PC-3 (cell line): Measurements from ENCODE around the gene COL4A1. TPM values are rescaled to one million over a fixed set of nuclear protein-coding genes. Genes with fewer than 3 reads are reported as not detected.
A peak's percentile ranks its signal among the peaks of the same experiment; 100 is the strongest.

Experiments used
- ATAC-seq: fragments of 200-7000 bp; cut with Tn5 transposase; 2 replicates; pipeline ENCODE4 v1.9.1; 2020; ENCODE audit warnings: mild to moderate bottlenecking, moderate library complexity
- BruUV-seq: library from RNA; stranded (reverse); fragments of 400-500 nt; replicated peaks from 2 replicates; lab custom pipeline; 2021; lab: Mats Ljungman, UMichigan
- CTCF ChIA-PET: fragments of 300-600 bp; sonication (Branson Sonifier 250); formaldehyde crosslinking; loops from one replicate; lab custom pipeline; 2022; ENCODE audit warnings: antibody characterized with exemption; lab: Charles Lee
- POLR2A ChIA-PET: fragments of 300-600 bp; sonication (Branson Sonifier 250); formaldehyde crosslinking; loops from one replicate; lab custom pipeline; 2022; ENCODE audit warnings: antibody characterized with exemption; ENCODE audit not compliant: unreplicated experiment; lab: Charles Lee
- DNase-seq: peaks from one replicate; pipeline ENCODE4 v3.0.0-alpha.2; 2015
- H2AFZ ChIP-seq: fragments of 300-600 bp; sonication (generic); 2 replicates; pipeline ENCODE4 v1.6.0; 2016; ENCODE audit warnings: antibody characterized with exemption, low read length
- H3F3A ChIP-seq: fragments of 300-600 bp; sonication (generic); one replicate; pipeline ENCODE4 v1.6.0; 2017; ENCODE audit warnings: antibody characterized with exemption, low read length, control low read depth, mild to moderate bottlenecking; ENCODE audit not compliant: unreplicated experiment
- H3K27ac ChIP-seq: fragments of 300-600 bp; sonication (generic); 2 replicates; pipeline ENCODE4 v1.5.1; 2016; ENCODE audit warnings: mild to moderate bottlenecking, low read length
- H3K27me3 ChIP-seq: fragments of 300-600 bp; sonication (generic); 2 replicates; pipeline ENCODE4 v1.6.1; 2016; ENCODE audit warnings: low read length, mixed read lengths
- H3K36me3 ChIP-seq: fragments of 300-600 bp; sonication (generic); 2 replicates; pipeline ENCODE4 v1.6.1; 2016; ENCODE audit warnings: low read depth, mixed run types, low read length, mixed read lengths
- H3K4me1 ChIP-seq: fragments of 300-600 bp; sonication (generic); 2 replicates; pipeline ENCODE4 v1.5.1; 2016; ENCODE audit warnings: low read length; ENCODE audit not compliant: insufficient read depth
- H3K4me2 ChIP-seq: fragments of 300-600 bp; sonication (generic); 2 replicates; pipeline ENCODE4 v1.6.0; 2016; ENCODE audit warnings: low read length
- H3K4me3 ChIP-seq: fragments of 300-600 bp; sonication (generic); 2 replicates; pipeline ENCODE4 v1.5.1; 2016; ENCODE audit warnings: mild to moderate bottlenecking, low read length, mixed read lengths
- H3K79me2 ChIP-seq: fragments of 300-600 bp; sonication (generic); 2 replicates; pipeline ENCODE4 v1.6.1; 2017; ENCODE audit warnings: low read length, mixed read lengths
- H3K9ac ChIP-seq: fragments of 300-600 bp; sonication (generic); 2 replicates; pipeline ENCODE4 v1.6.0; 2016; ENCODE audit warnings: mild to moderate bottlenecking, low read length
- H3K9me2 ChIP-seq: fragments of 300-600 bp; sonication (generic); replicated peaks from 2 replicates; pipeline ENCODE4 v1.6.1; 2016; ENCODE audit warnings: mixed run types, low read length, mixed read lengths
- H3K9me3 ChIP-seq: fragments of 300-600 bp; sonication (generic); 2 replicates; pipeline ENCODE4 v1.6.1; 2016; ENCODE audit warnings: low read length, mixed read lengths
- H4K20me1 ChIP-seq: fragments of 300-600 bp; sonication (generic); 2 replicates; pipeline ENCODE4 v1.6.1; 2016; ENCODE audit warnings: low read length, mixed read lengths
- CTCF ChIP-seq: fragments of 300-600 bp; sonication (generic); conservative IDR thresholded peaks from 2 replicates; pipeline ENCODE4 v1.5.1; 2017; ENCODE audit warnings: antibody characterized with exemption, low read depth, mild to moderate bottlenecking, low read length
- EZH2 ChIP-seq: fragments of 300-600 bp; sonication (generic); IDR thresholded peaks from one replicate; pipeline ENCODE4 v1.6.1; 2017; ENCODE audit warnings: antibody characterized with exemption, mild to moderate bottlenecking, low read length; ENCODE audit not compliant: unreplicated experiment
- EZH2phosphoT487 ChIP-seq: fragments of 300-600 bp; sonication (generic); IDR thresholded peaks from 2 replicates; pipeline ENCODE4 v1.6.1; 2018; ENCODE audit warnings: mild to moderate bottlenecking, antibody characterized with exemption, low read length, borderline replicate concordance
- intact Hi-C: fragments of 100-400 bp; cut with micrococcal nuclease; formaldehyde crosslinking; loops from 2 replicates; pipeline ENCODE4 v1.9.0; 2023
- total RNA-seq: library from RNA; depleted of rRNA; stranded (reverse); fragments of >200 nt; gene quantifications from 2 replicates; pipeline ENCODE4 v1.2.3, GENCODE V29; 2014

COL4A1 gene
- total RNA-seq, 1 experiment from 2014 or later: 48.7 TPM

- H3K9me3 ChIP-seq: no peaks in the 10 kb centered on the region
- ChIA-PET POLR2A (no interaction called here), CTCF (no interaction called here)
- no peaks in the 10 kb centered on the region for H3F3A ChIP-seq
- H3K79me2 ChIP-seq: no peaks in the 10 kb centered on the region
- intact Hi-C loops: loop anchor here (5.0 kb wide), 2 partner anchors 108 to 243 kb away; no protein-coding TSS in a partner anchor
- H3K27ac ChIP-seq: no peak overlapping the region
- no peaks in the 10 kb centered on the region for H3K9me2 ChIP-seq
- H3K36me3 ChIP-seq: no peaks in the 10 kb centered on the region
- H3K27me3 ChIP-seq: no peaks in the 10 kb centered on the region
- no peak overlapping the region for H2AFZ ChIP-seq
- no peak overlapping the region for H3K9ac ChIP-seq
- no TSS peak for BruUV-seq
- no peak for ATAC-seq
- no peaks in the 10 kb centered on the region for H4K20me1 ChIP-seq
- H3K4me1 ChIP-seq: peaks cover 6% of the 10 kb centered on the region; the same call in 1 of the 2 replicates
- no peak overlapping the region for H3K4me2 ChIP-seq
- no peak for DNase-seq
- TF ChIP-seq CTCF (no peak), EZH2 (no peak), EZH2phosphoT487 (no peak)
- H3K4me3 ChIP-seq: no peak overlapping the region
Measured at GRCh38 chr13:110105136-110105535, 201.8 kb downstream of the COL4A1 start.

- Histone ChIP-seq H3K79me2 (no peaks in the 10 kb centered on the region), H3K9ac (no peak overlapping the region), H3K9me3 (no peaks in the 10 kb centered on the region), H3K4me3 (no peak overlapping the region), H3F3A (no peaks in the 10 kb centered on the region), H3K9me2 (no peaks in the 10 kb centered on the region), H3K27me3 (no peaks in the 10 kb centered on the region), H3K27ac (no peak overlapping the region), H3K4me2 (no peak overlapping the region), H2AFZ (no peak overlapping the region), H3K4me1 (peaks cover 6% of the 10 kb centered on the region; the same call in 1 of the 2 replicates), H4K20me1 (no peaks in the 10 kb centered on the region), H3K36me3 (no peaks in the 10 kb centered on the region)
- BruUV-seq: no TSS peak
- DNase-seq (peak; percentile 37), ATAC-seq (peak; percentile 24; the same call in 1 of the 2 replicates)
- ChIA-PET CTCF (no interaction called here), POLR2A (interaction anchor here (0.7 kb wide), 1 partner anchor 1180 kb away, joined by 5 read pairs; no protein-coding TSS in a partner anchor)
- intact Hi-C loops: no loop called here
- TF ChIP-seq CTCF (no peak), EZH2 (no peak), EZH2phosphoT487 (no peak)
Measured at GRCh38 chr13:110103534-110103933, 203.4 kb downstream of the COL4A1 start.

GRCh38 chr13:110103026-110103425 lies 203.9 kb downstream of the COL4A1 start:
- Histone ChIP-seq H3K27me3 (no peaks in the 10 kb centered on the region), H3K4me1 (peaks cover 6% of the 10 kb centered on the region; the same call in 1 of the 2 replicates), H3K9me2 (no peaks in the 10 kb centered on the region), H2AFZ (no peak overlapping the region), H3K79me2 (no peaks in the 10 kb centered on the region), H3K36me3 (no peaks in the 10 kb centered on the region), H3K9me3 (no peaks in the 10 kb centered on the region), H3K27ac (no peak overlapping the region), H3K4me2 (no peak overlapping the region), H4K20me1 (no peaks in the 10 kb centered on the region), H3F3A (no peaks in the 10 kb centered on the region), H3K9ac (no peak overlapping the region), H3K4me3 (no peak overlapping the region)
- no peak for DNase-seq
- no TSS peak for BruUV-seq
- POLR2A ChIA-PET: interaction anchor here (0.7 kb wide), 1 partner anchor 1179 kb away, joined by 5 read pairs; no protein-coding TSS in a partner anchor
- CTCF ChIA-PET: no interaction called here
- ATAC-seq: no peak
- TF ChIP-seq CTCF (no peak), EZH2 (no peak), EZH2phosphoT487 (no peak)
- intact Hi-C loops: no loop called here
